ENCODE data around the gene GPC6. TPM values are rescaled to one million over a fixed set of nuclear protein-coding genes. Genes with fewer than 3 reads are reported as not detected.
A peak's percentile ranks its signal among the peaks of the same experiment; 100 is the strongest.

The GPC6 gene
- total and polyA plus RNA-seq, 9 of the 15 experiments (the other 6 are each of a cell fraction or from before 2014, with no cell fraction given), result under 0.01 to 0.20 (median 0.01) TPM; not detected in 4

DNA sequence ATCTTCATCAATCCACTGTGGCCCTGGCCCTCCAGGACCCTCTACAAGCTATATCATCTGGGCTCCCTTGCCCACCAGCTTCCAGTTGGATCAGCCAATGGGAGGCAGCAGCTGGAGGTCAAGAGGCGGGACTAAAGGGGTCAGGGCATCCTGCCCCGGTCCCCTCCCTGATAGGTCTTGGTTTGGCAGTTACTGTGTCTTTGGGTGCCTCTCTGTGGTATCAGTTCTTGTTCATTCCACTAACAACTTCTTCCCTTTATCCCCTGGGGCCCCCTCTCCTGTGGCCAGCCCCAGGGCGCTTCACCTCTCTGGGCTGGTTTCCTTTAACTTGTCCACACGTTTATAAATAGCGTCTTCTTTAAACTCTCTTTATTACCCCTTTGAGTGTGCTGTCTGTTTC lies 1169.3 kb downstream of the GPC6 start (continued):
- TF ChIP-seq, protein P1, sequence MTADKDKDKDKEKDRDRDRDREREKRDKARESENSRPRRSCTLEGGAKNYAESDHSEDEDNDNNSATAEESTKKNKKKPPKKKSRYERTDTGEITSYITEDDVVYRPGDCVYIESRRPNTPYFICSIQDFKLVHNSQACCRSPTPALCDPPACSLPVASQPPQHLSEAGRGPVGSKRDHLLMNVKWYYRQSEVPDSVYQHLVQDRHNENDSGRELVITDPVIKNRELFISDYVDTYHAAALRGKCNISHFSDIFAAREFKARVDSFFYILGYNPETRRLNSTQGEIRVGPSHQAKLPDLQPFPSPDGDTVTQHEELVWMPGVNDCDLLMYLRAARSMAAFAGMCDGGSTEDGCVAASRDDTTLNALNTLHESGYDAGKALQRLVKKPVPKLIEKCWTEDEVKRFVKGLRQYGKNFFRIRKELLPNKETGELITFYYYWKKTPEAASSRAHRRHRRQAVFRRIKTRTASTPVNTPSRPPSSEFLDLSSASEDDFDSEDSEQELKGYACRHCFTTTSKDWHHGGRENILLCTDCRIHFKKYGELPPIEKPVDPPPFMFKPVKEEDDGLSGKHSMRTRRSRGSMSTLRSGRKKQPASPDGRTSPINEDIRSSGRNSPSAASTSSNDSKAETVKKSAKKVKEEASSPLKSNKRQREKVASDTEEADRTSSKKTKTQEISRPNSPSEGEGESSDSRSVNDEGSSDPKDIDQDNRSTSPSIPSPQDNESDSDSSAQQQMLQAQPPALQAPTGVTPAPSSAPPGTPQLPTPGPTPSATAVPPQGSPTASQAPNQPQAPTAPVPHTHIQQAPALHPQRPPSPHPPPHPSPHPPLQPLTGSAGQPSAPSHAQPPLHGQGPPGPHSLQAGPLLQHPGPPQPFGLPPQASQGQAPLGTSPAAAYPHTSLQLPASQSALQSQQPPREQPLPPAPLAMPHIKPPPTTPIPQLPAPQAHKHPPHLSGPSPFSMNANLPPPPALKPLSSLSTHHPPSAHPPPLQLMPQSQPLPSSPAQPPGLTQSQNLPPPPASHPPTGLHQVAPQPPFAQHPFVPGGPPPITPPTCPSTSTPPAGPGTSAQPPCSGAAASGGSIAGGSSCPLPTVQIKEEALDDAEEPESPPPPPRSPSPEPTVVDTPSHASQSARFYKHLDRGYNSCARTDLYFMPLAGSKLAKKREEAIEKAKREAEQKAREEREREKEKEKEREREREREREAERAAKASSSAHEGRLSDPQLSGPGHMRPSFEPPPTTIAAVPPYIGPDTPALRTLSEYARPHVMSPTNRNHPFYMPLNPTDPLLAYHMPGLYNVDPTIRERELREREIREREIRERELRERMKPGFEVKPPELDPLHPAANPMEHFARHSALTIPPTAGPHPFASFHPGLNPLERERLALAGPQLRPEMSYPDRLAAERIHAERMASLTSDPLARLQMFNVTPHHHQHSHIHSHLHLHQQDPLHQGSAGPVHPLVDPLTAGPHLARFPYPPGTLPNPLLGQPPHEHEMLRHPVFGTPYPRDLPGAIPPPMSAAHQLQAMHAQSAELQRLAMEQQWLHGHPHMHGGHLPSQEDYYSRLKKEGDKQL (CRISPR knock-in tag; IDR thresholded peaks at IDR 0.05; ENCODE audit: borderline replicate concordance), result no peak
- TF ChIP-seq NR2C2 (CRISPR knock-in tag; IDR thresholded peaks at IDR 0.05) (no peak), NR2C2 (tag; IDR thresholded peaks at IDR 0.05) (peak; percentile 33; the same call in 1 of the 2 replicates), NFYB (IDR thresholded peaks at IDR 0.05; ENCODE audit: extremely low read depth, insufficient read length) (peak; percentile 26), ZNF707 (CRISPR knock-in tag; conservative IDR thresholded peaks at IDR 0.05) (no peak), MED1 (CRISPR knock-in tag; IDR thresholded peaks at IDR 0.05; ENCODE audit: borderline replicate concordance) (no peak), SMAD1 (IDR thresholded peaks at IDR 0.05; ENCODE audit: low read depth, low read length, partially characterized antibody) (no peak), KLF16 (IDR thresholded peaks at IDR 0.05) (no peak), BRCA1 (IDR thresholded peaks at IDR 0.05) (no peak), BRCA1 (CRISPR knock-in tag; IDR thresholded peaks at IDR 0.05) (no peak), ASH1L (IDR thresholded peaks at IDR 0.05; ENCODE audit: borderline replicate concordance, low read depth, partially characterized antibody) (no peak)
- TF ChIP-seq, protein P2, sequence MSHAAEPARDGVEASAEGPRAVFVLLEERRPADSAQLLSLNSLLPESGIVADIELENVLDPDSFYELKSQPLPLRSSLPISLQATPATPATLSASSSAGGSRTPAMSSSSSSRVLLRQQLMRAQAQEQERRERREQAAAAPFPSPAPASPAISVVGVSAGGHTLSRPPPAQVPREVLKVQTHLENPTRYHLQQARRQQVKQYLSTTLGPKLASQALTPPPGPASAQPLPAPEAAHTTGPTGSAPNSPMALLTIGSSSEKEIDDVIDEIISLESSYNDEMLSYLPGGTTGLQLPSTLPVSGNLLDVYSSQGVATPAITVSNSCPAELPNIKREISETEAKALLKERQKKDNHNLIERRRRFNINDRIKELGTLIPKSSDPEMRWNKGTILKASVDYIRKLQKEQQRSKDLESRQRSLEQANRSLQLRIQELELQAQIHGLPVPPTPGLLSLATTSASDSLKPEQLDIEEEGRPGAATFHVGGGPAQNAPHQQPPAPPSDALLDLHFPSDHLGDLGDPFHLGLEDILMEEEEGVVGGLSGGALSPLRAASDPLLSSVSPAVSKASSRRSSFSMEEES (CRISPR knock-in tag; IDR thresholded peaks at IDR 0.05), result no peak
- TF ChIP-seq, protein P3, sequence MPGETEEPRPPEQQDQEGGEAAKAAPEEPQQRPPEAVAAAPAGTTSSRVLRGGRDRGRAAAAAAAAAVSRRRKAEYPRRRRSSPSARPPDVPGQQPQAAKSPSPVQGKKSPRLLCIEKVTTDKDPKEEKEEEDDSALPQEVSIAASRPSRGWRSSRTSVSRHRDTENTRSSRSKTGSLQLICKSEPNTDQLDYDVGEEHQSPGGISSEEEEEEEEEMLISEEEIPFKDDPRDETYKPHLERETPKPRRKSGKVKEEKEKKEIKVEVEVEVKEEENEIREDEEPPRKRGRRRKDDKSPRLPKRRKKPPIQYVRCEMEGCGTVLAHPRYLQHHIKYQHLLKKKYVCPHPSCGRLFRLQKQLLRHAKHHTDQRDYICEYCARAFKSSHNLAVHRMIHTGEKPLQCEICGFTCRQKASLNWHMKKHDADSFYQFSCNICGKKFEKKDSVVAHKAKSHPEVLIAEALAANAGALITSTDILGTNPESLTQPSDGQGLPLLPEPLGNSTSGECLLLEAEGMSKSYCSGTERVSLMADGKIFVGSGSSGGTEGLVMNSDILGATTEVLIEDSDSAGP (CRISPR knock-in tag; IDR thresholded peaks at IDR 0.05), result no peak
